Measurements from ENCODE around the gene HNRNPD. TPM values are rescaled to one million over a fixed set of nuclear protein-coding genes. Genes with fewer than 3 reads are reported as not detected.

HNRNPD gene
- total and polyA plus RNA-seq, 2 of the 13 experiments (the other 11 are each of a cell fraction or from before 2014, with no cell fraction given) = 64.0 to 69.7 TPM

DNA sequence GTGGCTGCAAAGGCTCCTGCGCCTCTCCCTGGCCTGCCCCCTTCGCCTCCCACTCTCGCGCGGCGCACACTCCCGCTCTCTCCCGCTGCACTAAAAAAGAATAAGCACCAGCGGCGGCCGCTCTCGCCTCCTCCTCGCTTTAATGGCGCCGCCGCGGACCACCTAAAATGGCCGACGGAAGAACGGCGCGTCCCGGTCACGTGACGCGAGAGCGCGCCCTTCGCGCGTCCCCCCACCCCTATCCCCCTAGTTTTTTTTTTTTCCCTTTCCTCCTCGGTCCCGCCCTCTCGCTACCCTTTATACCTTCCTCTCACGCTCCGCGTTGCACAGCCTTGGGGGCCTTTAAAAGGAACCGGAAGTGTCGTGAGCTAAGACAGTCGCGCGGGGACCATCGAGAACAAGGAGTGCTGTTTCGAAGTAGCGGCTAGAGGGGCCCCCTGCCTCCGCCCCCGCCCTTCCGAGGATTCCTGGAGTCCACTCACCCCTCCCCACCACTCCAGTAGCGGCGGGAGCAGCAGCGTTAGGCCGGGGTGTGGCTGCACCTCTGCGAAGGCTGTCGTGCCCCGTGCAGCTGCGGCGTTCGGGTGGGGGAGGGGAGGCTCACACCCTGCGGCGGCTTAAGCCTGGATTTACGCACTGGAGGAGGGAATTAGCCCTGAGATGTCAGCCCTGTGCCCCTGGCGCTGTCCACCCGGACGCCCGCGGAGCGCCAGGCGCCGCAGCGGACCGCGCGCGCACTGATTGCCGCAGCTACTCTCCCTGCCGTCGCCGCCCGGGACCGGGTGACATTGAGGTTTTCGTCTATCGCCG is at the start of gene HNRNPD (continued):
- TF ChIP-seq, protein P1, sequence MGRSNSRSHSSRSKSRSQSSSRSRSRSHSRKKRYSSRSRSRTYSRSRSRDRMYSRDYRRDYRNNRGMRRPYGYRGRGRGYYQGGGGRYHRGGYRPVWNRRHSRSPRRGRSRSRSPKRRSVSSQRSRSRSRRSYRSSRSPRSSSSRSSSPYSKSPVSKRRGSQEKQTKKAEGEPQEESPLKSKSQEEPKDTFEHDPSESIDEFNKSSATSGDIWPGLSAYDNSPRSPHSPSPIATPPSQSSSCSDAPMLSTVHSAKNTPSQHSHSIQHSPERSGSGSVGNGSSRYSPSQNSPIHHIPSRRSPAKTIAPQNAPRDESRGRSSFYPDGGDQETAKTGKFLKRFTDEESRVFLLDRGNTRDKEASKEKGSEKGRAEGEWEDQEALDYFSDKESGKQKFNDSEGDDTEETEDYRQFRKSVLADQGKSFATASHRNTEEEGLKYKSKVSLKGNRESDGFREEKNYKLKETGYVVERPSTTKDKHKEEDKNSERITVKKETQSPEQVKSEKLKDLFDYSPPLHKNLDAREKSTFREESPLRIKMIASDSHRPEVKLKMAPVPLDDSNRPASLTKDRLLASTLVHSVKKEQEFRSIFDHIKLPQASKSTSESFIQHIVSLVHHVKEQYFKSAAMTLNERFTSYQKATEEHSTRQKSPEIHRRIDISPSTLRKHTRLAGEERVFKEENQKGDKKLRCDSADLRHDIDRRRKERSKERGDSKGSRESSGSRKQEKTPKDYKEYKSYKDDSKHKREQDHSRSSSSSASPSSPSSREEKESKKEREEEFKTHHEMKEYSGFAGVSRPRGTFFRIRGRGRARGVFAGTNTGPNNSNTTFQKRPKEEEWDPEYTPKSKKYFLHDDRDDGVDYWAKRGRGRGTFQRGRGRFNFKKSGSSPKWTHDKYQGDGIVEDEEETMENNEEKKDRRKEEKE (IDR thresholded peaks at IDR 0.05) = no peak
- TF ChIP-seq, protein P2, sequence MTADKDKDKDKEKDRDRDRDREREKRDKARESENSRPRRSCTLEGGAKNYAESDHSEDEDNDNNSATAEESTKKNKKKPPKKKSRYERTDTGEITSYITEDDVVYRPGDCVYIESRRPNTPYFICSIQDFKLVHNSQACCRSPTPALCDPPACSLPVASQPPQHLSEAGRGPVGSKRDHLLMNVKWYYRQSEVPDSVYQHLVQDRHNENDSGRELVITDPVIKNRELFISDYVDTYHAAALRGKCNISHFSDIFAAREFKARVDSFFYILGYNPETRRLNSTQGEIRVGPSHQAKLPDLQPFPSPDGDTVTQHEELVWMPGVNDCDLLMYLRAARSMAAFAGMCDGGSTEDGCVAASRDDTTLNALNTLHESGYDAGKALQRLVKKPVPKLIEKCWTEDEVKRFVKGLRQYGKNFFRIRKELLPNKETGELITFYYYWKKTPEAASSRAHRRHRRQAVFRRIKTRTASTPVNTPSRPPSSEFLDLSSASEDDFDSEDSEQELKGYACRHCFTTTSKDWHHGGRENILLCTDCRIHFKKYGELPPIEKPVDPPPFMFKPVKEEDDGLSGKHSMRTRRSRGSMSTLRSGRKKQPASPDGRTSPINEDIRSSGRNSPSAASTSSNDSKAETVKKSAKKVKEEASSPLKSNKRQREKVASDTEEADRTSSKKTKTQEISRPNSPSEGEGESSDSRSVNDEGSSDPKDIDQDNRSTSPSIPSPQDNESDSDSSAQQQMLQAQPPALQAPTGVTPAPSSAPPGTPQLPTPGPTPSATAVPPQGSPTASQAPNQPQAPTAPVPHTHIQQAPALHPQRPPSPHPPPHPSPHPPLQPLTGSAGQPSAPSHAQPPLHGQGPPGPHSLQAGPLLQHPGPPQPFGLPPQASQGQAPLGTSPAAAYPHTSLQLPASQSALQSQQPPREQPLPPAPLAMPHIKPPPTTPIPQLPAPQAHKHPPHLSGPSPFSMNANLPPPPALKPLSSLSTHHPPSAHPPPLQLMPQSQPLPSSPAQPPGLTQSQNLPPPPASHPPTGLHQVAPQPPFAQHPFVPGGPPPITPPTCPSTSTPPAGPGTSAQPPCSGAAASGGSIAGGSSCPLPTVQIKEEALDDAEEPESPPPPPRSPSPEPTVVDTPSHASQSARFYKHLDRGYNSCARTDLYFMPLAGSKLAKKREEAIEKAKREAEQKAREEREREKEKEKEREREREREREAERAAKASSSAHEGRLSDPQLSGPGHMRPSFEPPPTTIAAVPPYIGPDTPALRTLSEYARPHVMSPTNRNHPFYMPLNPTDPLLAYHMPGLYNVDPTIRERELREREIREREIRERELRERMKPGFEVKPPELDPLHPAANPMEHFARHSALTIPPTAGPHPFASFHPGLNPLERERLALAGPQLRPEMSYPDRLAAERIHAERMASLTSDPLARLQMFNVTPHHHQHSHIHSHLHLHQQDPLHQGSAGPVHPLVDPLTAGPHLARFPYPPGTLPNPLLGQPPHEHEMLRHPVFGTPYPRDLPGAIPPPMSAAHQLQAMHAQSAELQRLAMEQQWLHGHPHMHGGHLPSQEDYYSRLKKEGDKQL (CRISPR knock-in tag; IDR thresholded peaks at IDR 0.05; ENCODE audit: low read depth) = peak; percentile 84; the same call in 1 of the 2 replicates
- TF ChIP-seq PITX1 (CRISPR knock-in tag; IDR thresholded peaks at IDR 0.05) (peak; percentile 98), TEAD2 (CRISPR knock-in tag; IDR thresholded peaks at IDR 0.05) (no peak), KDM5B (CRISPR knock-in tag; IDR thresholded peaks at IDR 0.05; ENCODE audit: borderline replicate concordance) (peak; percentile 53), TAF15 (IDR thresholded peaks at IDR 0.05; ENCODE audit: low read depth, low read length, poor library complexity, severe bottlenecking) (peak; percentile 86), FOXK1 (CRISPR knock-in tag; IDR thresholded peaks at IDR 0.05; ENCODE audit: borderline replicate concordance, low read depth) (peak; percentile 65), ZNF256 (CRISPR knock-in tag; conservative IDR thresholded peaks at IDR 0.05) (peak; percentile 52; the same call in 1 of the 2 replicates), EZH2 (conservative IDR thresholded peaks at IDR 0.05; ENCODE audit: low read depth, low read length) (no peak), PHB2 (IDR thresholded peaks at IDR 0.05; ENCODE audit: partially characterized antibody) (no peak), ZNF251 (CRISPR knock-in tag; IDR thresholded peaks at IDR 0.05) (no peak), ZNF263 (CRISPR knock-in tag; IDR thresholded peaks at IDR 0.05) (0 out of 2 replicates have a peak, but pooled peaks have one; percentile 42), ZNF138 (CRISPR knock-in tag; IDR thresholded peaks at IDR 0.05; ENCODE audit: low read depth) (peak; percentile 82)
- TF ChIP-seq, protein P3, sequence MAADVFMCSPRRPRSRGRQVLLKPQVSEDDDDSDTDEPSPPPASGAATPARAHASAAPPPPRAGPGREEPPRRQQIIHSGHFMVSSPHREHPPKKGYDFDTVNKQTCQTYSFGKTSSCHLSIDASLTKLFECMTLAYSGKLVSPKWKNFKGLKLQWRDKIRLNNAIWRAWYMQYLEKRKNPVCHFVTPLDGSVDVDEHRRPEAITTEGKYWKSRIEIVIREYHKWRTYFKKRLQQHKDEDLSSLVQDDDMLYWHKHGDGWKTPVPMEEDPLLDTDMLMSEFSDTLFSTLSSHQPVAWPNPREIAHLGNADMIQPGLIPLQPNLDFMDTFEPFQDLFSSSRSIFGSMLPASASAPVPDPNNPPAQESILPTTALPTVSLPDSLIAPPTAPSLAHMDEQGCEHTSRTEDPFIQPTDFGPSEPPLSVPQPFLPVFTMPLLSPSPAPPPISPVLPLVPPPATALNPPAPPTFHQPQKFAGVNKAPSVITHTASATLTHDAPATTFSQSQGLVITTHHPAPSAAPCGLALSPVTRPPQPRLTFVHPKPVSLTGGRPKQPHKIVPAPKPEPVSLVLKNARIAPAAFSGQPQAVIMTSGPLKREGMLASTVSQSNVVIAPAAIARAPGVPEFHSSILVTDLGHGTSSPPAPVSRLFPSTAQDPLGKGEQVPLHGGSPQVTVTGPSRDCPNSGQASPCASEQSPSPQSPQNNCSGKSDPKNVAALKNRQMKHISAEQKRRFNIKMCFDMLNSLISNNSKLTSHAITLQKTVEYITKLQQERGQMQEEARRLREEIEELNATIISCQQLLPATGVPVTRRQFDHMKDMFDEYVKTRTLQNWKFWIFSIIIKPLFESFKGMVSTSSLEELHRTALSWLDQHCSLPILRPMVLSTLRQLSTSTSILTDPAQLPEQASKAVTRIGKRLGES (CRISPR knock-in tag; IDR thresholded peaks at IDR 0.05; ENCODE audit: borderline replicate concordance) = peak; percentile 68; the same call in 1 of the 2 replicates
- TF ChIP-seq, protein P4, sequence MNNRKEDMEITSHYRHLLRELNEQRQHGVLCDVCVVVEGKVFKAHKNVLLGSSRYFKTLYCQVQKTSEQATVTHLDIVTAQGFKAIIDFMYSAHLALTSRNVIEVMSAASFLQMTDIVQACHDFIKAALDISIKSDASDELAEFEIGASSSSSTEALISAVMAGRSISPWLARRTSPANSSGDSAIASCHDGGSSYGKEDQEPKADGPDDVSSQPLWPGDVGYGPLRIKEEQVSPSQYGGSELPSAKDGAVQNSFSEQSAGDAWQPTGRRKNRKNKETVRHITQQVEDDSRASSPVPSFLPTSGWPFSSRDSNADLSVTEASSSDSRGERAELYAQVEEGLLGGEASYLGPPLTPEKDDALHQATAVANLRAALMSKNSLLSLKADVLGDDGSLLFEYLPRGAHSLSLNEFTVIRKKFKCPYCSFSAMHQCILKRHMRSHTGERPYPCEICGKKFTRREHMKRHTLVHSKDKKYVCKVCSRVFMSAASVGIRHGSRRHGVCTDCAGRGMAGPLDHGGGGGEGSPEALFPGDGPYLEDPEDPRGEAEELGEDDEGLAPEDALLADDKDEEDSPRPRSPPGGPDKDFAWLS (CRISPR knock-in tag; IDR thresholded peaks at IDR 0.05; ENCODE audit: borderline replicate concordance) = peak; percentile 81; the same call in 1 of the 2 replicates

All from HepG2 (cell line).